ENCODE measurements around the gene KCTD8. TPM values are rescaled to one million over a fixed set of nuclear protein-coding genes. Genes with fewer than 3 reads are reported as not detected.
A peak's percentile ranks its signal among the peaks of the same experiment; 100 is the strongest.
"Not testable (repeated sequence)": the region's sequence is repeated elsewhere in the genome, so short reads cannot be mapped to it uniquely, and the experiment has no call there.

KCTD8 gene
- total RNA-seq, 1 experiment from 2014 or later = 3.8 TPM

GRCh38 chr4:44194365-44194764, 254.2 kb downstream of the KCTD8 start:
- ATAC-seq = no peak
- Mint-ChIP-seq H3K27ac (no peak overlapping the region), H3K4me3 (no peak overlapping the region), H3K9me3 (peaks cover 26% of the 10 kb centered on the region), H3K27me3 (ENCODE audit: low read depth) (no peaks in the 10 kb centered on the region), H3K4me1 (no peaks in the 10 kb centered on the region), H3K36me3 (peaks cover 12% of the 10 kb centered on the region)
- ChIA-PET POLR2A (no interaction called here), CTCF (no interaction called here)
- no peak for DNase-seq (ENCODE audit: low spot score)
- TF ChIP-seq TEAD4 (CRISPR knock-in tag; IDR thresholded peaks at IDR 0.05) (no peak), ZNF317 (CRISPR knock-in tag; IDR thresholded peaks at IDR 0.05; ENCODE audit: borderline replicate concordance, low read depth) (no peak), FOXP4 (CRISPR knock-in tag; IDR thresholded peaks at IDR 0.05) (no peak), CTCF (IDR thresholded peaks at IDR 0.05) (no peak), EMX1 (CRISPR knock-in tag; IDR thresholded peaks at IDR 0.05) (no peak)

GRCh38 chr4:44186850-44187246, 261.8 kb downstream of the KCTD8 start:
- ATAC-seq (no peak), DNase-seq (ENCODE audit: low spot score) (no peak)
- H3K9me3 Mint-ChIP-seq = peaks cover 8% of the 10 kb centered on the region
- no peak overlapping the region for H3K4me3 Mint-ChIP-seq
- ChIA-PET POLR2A (no interaction called here), CTCF (no interaction called here)
- no peak overlapping the region for H3K27ac Mint-ChIP-seq
- no peak for TF ChIP-seq ZSCAN18 (CRISPR knock-in tag; IDR thresholded peaks at IDR 0.05)
- no peak for TF ChIP-seq FOXP1 (CRISPR knock-in tag; IDR thresholded peaks at IDR 0.05; ENCODE audit: borderline replicate concordance)
- no peak for TF ChIP-seq ZNF317 (CRISPR knock-in tag; IDR thresholded peaks at IDR 0.05; ENCODE audit: borderline replicate concordance, low read depth)
- no peak for TF ChIP-seq MXD4 (CRISPR knock-in tag; IDR thresholded peaks at IDR 0.05; ENCODE audit: borderline replicate concordance)
- no peak for TF ChIP-seq TEAD1 (CRISPR knock-in tag; IDR thresholded peaks at IDR 0.05)
- no peak for TF ChIP-seq ZBTB43 (CRISPR knock-in tag; IDR thresholded peaks at IDR 0.05)
- TF ChIP-seq HMGXB4 (CRISPR knock-in tag; IDR thresholded peaks at IDR 0.05) = no peak
- TF ChIP-seq ESRRA (CRISPR knock-in tag; IDR thresholded peaks at IDR 0.05; ENCODE audit: borderline replicate concordance) = no peak
- no peaks in the 10 kb centered on the region for H3K27me3 Mint-ChIP-seq (ENCODE audit: low read depth)
- peaks cover 7% of the 10 kb centered on the region for H3K36me3 Mint-ChIP-seq
- H3K4me1 Mint-ChIP-seq = peaks cover 16% of the 10 kb centered on the region

GRCh38 chr4:44186096-44186849, 262.3 kb downstream of the KCTD8 start:
- ATAC-seq (peak; percentile 95), DNase-seq (ENCODE audit: low spot score) (peak; percentile 25)
- Mint-ChIP-seq H3K4me3 (no peak overlapping the region), H3K27me3 (ENCODE audit: low read depth) (no peaks in the 10 kb centered on the region), H3K36me3 (peaks cover 3% of the 10 kb centered on the region), H3K4me1 (peaks cover 16% of the 10 kb centered on the region), H3K27ac (no peak overlapping the region), H3K9me3 (peaks cover 3% of the 10 kb centered on the region)
- CTCF ChIA-PET = no interaction called here
- POLR2A ChIA-PET = no interaction called here
- no peak for TF ChIP-seq E2F4 (CRISPR knock-in tag; IDR thresholded peaks at IDR 0.05; ENCODE audit: borderline replicate concordance, low read depth)
- peak; percentile 19; the same call in 1 of the 2 replicates for TF ChIP-seq USF2 (CRISPR knock-in tag; IDR thresholded peaks at IDR 0.05)

GRCh38 chr4:44181491-44182349, 266.9 kb downstream of the KCTD8 start:
- H3K4me3 Mint-ChIP-seq; H3K27ac Mint-ChIP-seq; ATAC-seq; POLR2A ChIA-PET; DNase-seq (ENCODE audit: low spot score); H3K27me3 Mint-ChIP-seq (ENCODE audit: low read depth); CTCF ChIA-PET: not testable (repeated sequence)
- H3K4me1 Mint-ChIP-seq = peaks cover 11% of the 10 kb centered on the region
- H3K9me3 Mint-ChIP-seq = peaks cover 19% of the 10 kb centered on the region
- peaks cover 12% of the 10 kb centered on the region for H3K36me3 Mint-ChIP-seq
